Measurements from ENCODE around the gene GNG2. TPM values are rescaled to one million over a fixed set of nuclear protein-coding genes. Genes with fewer than 3 reads are reported as not detected.
A peak's percentile ranks its signal among the peaks of the same experiment; 100 is the strongest.

Gene GNG2
- total and polyA plus RNA-seq, 2 experiments from 2014 or later, result 3.3 to 4.5 TPM

GRCh38 chr14:51852541-51852940, 7.9 kb upstream of the GNG2 start:
- peak in 1 of 2 donors; percentile 32 for DNase-seq (ENCODE audit: low read depth in 1 of 2, low spot score in 1 of 2)

GRCh38 chr14:51855234-51855633, 5.2 kb upstream of the GNG2 start:
- Histone ChIP-seq H3K36me3 (no peaks in the 10 kb centered on the region), H3K27me3 (no peaks in the 10 kb centered on the region), H3K4me1 (ENCODE audit: low read depth) (no peaks in the 10 kb centered on the region), H3K27ac (no peak overlapping the region), H3K9me3 (ENCODE audit: low read depth) (no peaks in the 10 kb centered on the region), H3K4me3 (no peak overlapping the region)
- no peak for TF ChIP-seq CTCF (IDR thresholded peaks at IDR 0.05; ENCODE audit: low read depth, low read length)
- DNase-seq (ENCODE audit: low read depth in 1 of 2, low spot score in 1 of 2), result peak in 1 of 2 donors; percentile 35

More at GRCh38 chr14:51852541-51852940, 7.9 kb upstream of the GNG2 start:
- no peaks in the 10 kb centered on the region for H3K36me3 ChIP-seq
- no peak overlapping the region for H3K27ac ChIP-seq
- H3K4me3 ChIP-seq, result no peak overlapping the region
- no peaks in the 10 kb centered on the region for H3K27me3 ChIP-seq
- H3K9me3 ChIP-seq (ENCODE audit: low read depth), result no peaks in the 10 kb centered on the region
- no peak for TF ChIP-seq CTCF (IDR thresholded peaks at IDR 0.05; ENCODE audit: low read depth, low read length)
- no peaks in the 10 kb centered on the region for H3K4me1 ChIP-seq (ENCODE audit: low read depth)

- no peak for DNase-seq (ENCODE audit: low read depth in 1 of 2, low spot score in 1 of 2)
- H3K27ac ChIP-seq, result no peak overlapping the region
- no peaks in the 10 kb centered on the region for H3K27me3 ChIP-seq
- H3K4me1 ChIP-seq (ENCODE audit: low read depth), result peaks cover 7% of the 10 kb centered on the region
- no peak overlapping the region for H3K4me3 ChIP-seq
- no peaks in the 10 kb centered on the region for H3K9me3 ChIP-seq (ENCODE audit: low read depth)
- no peaks in the 10 kb centered on the region for H3K36me3 ChIP-seq
- no peak for TF ChIP-seq CTCF (IDR thresholded peaks at IDR 0.05; ENCODE audit: low read depth, low read length)
Measured at GRCh38 chr14:51856792-51857296, 3.6 kb upstream of the GNG2 start.

GRCh38 chr14:51859131-51859530, 1.3 kb upstream of the GNG2 start:
- no peak for DNase-seq (ENCODE audit: low read depth in 1 of 2, low spot score in 1 of 2)
- no peak for TF ChIP-seq CTCF (IDR thresholded peaks at IDR 0.05; ENCODE audit: low read depth, low read length)
- Histone ChIP-seq H3K9me3 (ENCODE audit: low read depth) (no peaks in the 10 kb centered on the region), H3K27me3 (no peaks in the 10 kb centered on the region), H3K27ac (no peak overlapping the region), H3K4me3 (no peak overlapping the region), H3K36me3 (no peaks in the 10 kb centered on the region), H3K4me1 (ENCODE audit: low read depth) (peaks cover 7% of the 10 kb centered on the region)

- H3K9me3 ChIP-seq (ENCODE audit: low read depth), result no peaks in the 10 kb centered on the region
- peaks cover 7% of the 10 kb centered on the region for H3K4me1 ChIP-seq (ENCODE audit: low read depth)
- TF ChIP-seq CTCF (IDR thresholded peaks at IDR 0.05; ENCODE audit: low read depth, low read length), result no peak
- H3K4me3 ChIP-seq, result peak overlapping the region; percentile 34
- H3K27ac ChIP-seq, result no peak overlapping the region
- H3K36me3 ChIP-seq, result no peaks in the 10 kb centered on the region
- H3K27me3 ChIP-seq, result no peaks in the 10 kb centered on the region
- DNase-seq (ENCODE audit: low read depth in 1 of 2, low spot score in 1 of 2), result peak in 1 of 2 donors; percentile 30
Measured at GRCh38 chr14:51860825-51861499, 550 bp downstream of the GNG2 start.
